ENCODE results near the gene EML5.

DNA sequence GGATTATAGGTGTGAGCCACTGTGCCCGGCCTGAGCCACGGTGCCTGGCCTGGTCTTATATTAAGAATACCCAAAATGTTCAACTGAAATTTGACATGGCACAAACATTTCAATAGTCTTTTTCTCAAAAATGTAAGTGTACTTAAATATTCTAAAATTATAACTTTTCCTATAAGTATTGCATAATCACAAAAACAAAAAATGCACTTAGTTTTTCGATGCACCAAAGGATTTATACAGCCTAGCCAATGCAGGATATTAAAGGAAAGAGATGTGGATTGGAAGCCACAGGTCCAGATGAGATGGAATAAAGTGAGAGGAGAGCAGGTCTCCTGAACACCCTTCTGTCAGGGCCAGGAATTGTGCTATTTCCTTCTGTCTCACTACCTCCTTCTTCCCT, 167.1 kb downstream of the EML5 start:
- no peak for TF ChIP-seq CTCF (IDR thresholded peaks at IDR 0.05)
- TF ChIP-seq POLR2A (IDR thresholded peaks at IDR 0.05), result no peak
- TF ChIP-seq EP300 (IDR thresholded peaks at IDR 0.05), result no peak
